ENCODE measurements around the gene RRP8.

DNA sequence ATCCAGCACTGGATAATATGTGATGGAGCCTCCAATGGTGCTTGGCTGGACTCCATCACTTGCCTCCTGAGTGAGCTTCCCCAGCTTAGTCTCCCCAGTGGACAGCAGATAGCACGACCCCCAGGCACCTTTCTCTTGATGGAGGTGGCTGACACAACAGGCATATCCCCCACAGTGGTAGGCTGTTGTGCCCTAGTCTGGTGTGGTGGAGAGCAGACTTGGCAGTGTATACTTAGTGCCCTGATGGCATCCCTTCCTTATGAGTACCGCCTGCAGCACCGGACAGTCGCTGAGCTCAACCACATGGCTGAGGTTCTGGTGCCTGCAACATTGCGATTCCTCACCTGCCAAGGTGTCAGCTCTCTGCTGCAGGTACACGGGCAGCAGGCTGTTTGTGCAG is 56.2 kb downstream of the RRP8 start:
- TF ChIP-seq RAD21 (IDR thresholded peaks at IDR 0.05 in 1 of 2, conservative IDR thresholded peaks at IDR 0.05 in 1 of 2; ENCODE audit: low read depth in 2 of 2, low read length in 2 of 2) (no peak), POLR2AphosphoS5 (IDR thresholded peaks at IDR 0.05; ENCODE audit: low read depth, low read length) (no peak), MAX (IDR thresholded peaks at IDR 0.05) (no peak), FOSL1 (IDR thresholded peaks at IDR 0.05; ENCODE audit: insufficient read depth, low read depth, low read length) (no peak), POLR2A (IDR thresholded peaks at IDR 0.05; ENCODE audit: control extremely low read depth in 1 of 2, low read depth in 2 of 2, low read length in 2 of 2) (no peak), PHF8 (conservative IDR thresholded peaks at IDR 0.05; ENCODE audit: low read depth, low read length) (no peak), EZH2 (IDR thresholded peaks at IDR 0.05; ENCODE audit: low read depth, low read length, severe bottlenecking) (no peak), CHD2 (IDR thresholded peaks at IDR 0.05; ENCODE audit: low read length) (no peak), TBP (IDR thresholded peaks at IDR 0.05; ENCODE audit: low read depth, low read length) (no peak)
- TF ChIP-seq, protein P1, sequence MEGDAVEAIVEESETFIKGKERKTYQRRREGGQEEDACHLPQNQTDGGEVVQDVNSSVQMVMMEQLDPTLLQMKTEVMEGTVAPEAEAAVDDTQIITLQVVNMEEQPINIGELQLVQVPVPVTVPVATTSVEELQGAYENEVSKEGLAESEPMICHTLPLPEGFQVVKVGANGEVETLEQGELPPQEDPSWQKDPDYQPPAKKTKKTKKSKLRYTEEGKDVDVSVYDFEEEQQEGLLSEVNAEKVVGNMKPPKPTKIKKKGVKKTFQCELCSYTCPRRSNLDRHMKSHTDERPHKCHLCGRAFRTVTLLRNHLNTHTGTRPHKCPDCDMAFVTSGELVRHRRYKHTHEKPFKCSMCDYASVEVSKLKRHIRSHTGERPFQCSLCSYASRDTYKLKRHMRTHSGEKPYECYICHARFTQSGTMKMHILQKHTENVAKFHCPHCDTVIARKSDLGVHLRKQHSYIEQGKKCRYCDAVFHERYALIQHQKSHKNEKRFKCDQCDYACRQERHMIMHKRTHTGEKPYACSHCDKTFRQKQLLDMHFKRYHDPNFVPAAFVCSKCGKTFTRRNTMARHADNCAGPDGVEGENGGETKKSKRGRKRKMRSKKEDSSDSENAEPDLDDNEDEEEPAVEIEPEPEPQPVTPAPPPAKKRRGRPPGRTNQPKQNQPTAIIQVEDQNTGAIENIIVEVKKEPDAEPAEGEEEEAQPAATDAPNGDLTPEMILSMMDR (IDR thresholded peaks at IDR 0.05; ENCODE audit: control extremely low read depth in 1 of 3, insufficient read depth in 1 of 3, low read depth in 1 of 3, low read length in 3 of 3): no peak
- TF ChIP-seq, protein P2, sequence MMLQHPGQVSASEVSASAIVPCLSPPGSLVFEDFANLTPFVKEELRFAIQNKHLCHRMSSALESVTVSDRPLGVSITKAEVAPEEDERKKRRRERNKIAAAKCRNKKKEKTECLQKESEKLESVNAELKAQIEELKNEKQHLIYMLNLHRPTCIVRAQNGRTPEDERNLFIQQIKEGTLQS (IDR thresholded peaks at IDR 0.05; ENCODE audit: insufficient read depth, low read depth, low read length): no peak
